Activated naive CD4-positive, alpha-beta T cell treated with anti-CD3 and anti-CD28 coated beads for 36 hours (primary cell): Measurements from ENCODE around the gene FAM53B. TPM values are rescaled to one million over a fixed set of nuclear protein-coding genes. Genes with fewer than 3 reads are reported as not detected.
"Not testable (repeated sequence)": the region's sequence is repeated elsewhere in the genome, so short reads cannot be mapped to it uniquely, and the experiment has no call there.

Experiments
- CTCF ChIA-PET: fragments of 350-600 bp; sonication (Branson Sonifier 250); formaldehyde crosslinking; loops from one replicate; lab custom pipeline; 2021; ENCODE audit warnings: antibody characterized with exemption; lab: Charles Lee
- DNase-seq: peaks from one replicate; pipeline ENCODE4 v3.0.0-alpha.2; 2020
- H3K27ac Mint-ChIP-seq: one replicate; pipeline ENCODE4 v1.8.0; 2021; ENCODE audit warnings: mild to moderate bottlenecking, mixed read lengths
- H3K27me3 Mint-ChIP-seq: one replicate; pipeline ENCODE4 v1.8.0; 2021; ENCODE audit warnings: low read depth, mixed read lengths
- H3K36me3 Mint-ChIP-seq: one replicate; pipeline ENCODE4 v1.8.0; 2021; ENCODE audit warnings: low read depth, mixed read lengths
- H3K4me1 Mint-ChIP-seq: one replicate; pipeline ENCODE4 v1.8.0; 2021; ENCODE audit warnings: low read depth, mixed read lengths
- H3K4me3 Mint-ChIP-seq: one replicate; pipeline ENCODE4 v1.8.0; 2021; ENCODE audit warnings: mild to moderate bottlenecking, moderate library complexity, mixed read lengths
- H3K9me3 Mint-ChIP-seq: one replicate; pipeline ENCODE4 v1.8.0; 2021; ENCODE audit warnings: mixed read lengths
- intact Hi-C: fragments of 100-400 bp; cut with micrococcal nuclease; formaldehyde crosslinking; loops from one replicate; pipeline ENCODE4 v1.15.1; 2023
- total RNA-seq, 2 experiments: library from RNA; stranded (reverse); gene quantifications; one replicate each; pipeline ENCODE4 v1.2.3, GENCODE V29; 2021

FAM53B gene
- total RNA-seq, 2 experiments from 2014 or later, result 11.8 to 11.9 TPM

- Mint-ChIP-seq H3K4me1 (no peaks in the 10 kb centered on the region), H3K27me3 (no peaks in the 10 kb centered on the region), H3K27ac (no peak overlapping the region), H3K9me3 (peaks cover 9% of the 10 kb centered on the region), H3K36me3 (peaks cover 5% of the 10 kb centered on the region), H3K4me3 (no peak overlapping the region)
- CTCF ChIA-PET, result interaction anchor here (0.5 kb wide), 1 partner anchor 9 kb away, joined by 3 read pairs; no protein-coding TSS in a partner anchor
- intact Hi-C loops, result no loop called here
- no peak for DNase-seq
Measured at GRCh38 chr10:124589491-124590041, 154.6 kb downstream of the FAM53B start.

GRCh38 chr10:124588736-124589490, 155.3 kb downstream of the FAM53B start:
- CTCF ChIA-PET, result interaction anchor here (0.5 kb wide), 1 partner anchor 9 kb away, joined by 3 read pairs; no protein-coding TSS in a partner anchor
- intact Hi-C loops, result no loop called here
- DNase-seq, result no peak
- Mint-ChIP-seq H3K27me3 (no peaks in the 10 kb centered on the region), H3K4me1 (no peaks in the 10 kb centered on the region), H3K4me3 (no peak overlapping the region), H3K9me3 (peaks cover 9% of the 10 kb centered on the region), H3K36me3 (peaks cover 5% of the 10 kb centered on the region), H3K27ac (no peak overlapping the region)

GRCh38 chr10:124588341-124588735, 155.8 kb downstream of the FAM53B start:
- H3K27ac Mint-ChIP-seq, H3K36me3 Mint-ChIP-seq, H3K4me3 Mint-ChIP-seq, intact Hi-C loops, H3K27me3 Mint-ChIP-seq, CTCF ChIA-PET, DNase-seq, H3K9me3 Mint-ChIP-seq, H3K4me1 Mint-ChIP-seq: not testable (repeated sequence)

- Mint-ChIP-seq H3K4me3 (no peak overlapping the region), H3K36me3 (peaks cover 5% of the 10 kb centered on the region), H3K4me1 (no peaks in the 10 kb centered on the region), H3K27ac (no peak overlapping the region), H3K27me3 (no peaks in the 10 kb centered on the region), H3K9me3 (peaks cover 9% of the 10 kb centered on the region)
- CTCF ChIA-PET, result interaction anchor here (0.7 kb wide), 1 partner anchor 224 kb away, joined by 5 read pairs; no protein-coding TSS in a partner anchor
- intact Hi-C loops, result no loop called here
- DNase-seq, result no peak
Measured at GRCh38 chr10:124587811-124588211, 156.4 kb downstream of the FAM53B start.

GRCh38 chr10:124586142-124586541, 158.0 kb downstream of the FAM53B start:
- H3K4me3 Mint-ChIP-seq, result no peak overlapping the region
- intact Hi-C loops, result no loop called here
- peaks cover 7% of the 10 kb centered on the region for H3K9me3 Mint-ChIP-seq
- no peaks in the 10 kb centered on the region for H3K4me1 Mint-ChIP-seq
- no peaks in the 10 kb centered on the region for H3K27me3 Mint-ChIP-seq
- no peak for DNase-seq
- no peak overlapping the region for H3K27ac Mint-ChIP-seq
- peaks cover 1% of the 10 kb centered on the region for H3K36me3 Mint-ChIP-seq
- CTCF ChIA-PET, result interaction anchor here (0.7 kb wide), 1 partner anchor 174 kb away, joined by 3 read pairs; no protein-coding TSS in a partner anchor

- Mint-ChIP-seq H3K27me3 (no peaks in the 10 kb centered on the region), H3K4me3 (no peak overlapping the region), H3K36me3 (peaks cover 7% of the 10 kb centered on the region), H3K9me3 (peaks cover 13% of the 10 kb centered on the region), H3K4me1 (no peaks in the 10 kb centered on the region), H3K27ac (no peak overlapping the region)
- CTCF ChIA-PET, result no interaction called here
- no peak for DNase-seq
- intact Hi-C loops, result no loop called here
Measured at GRCh38 chr10:124579011-124579399, 165.2 kb downstream of the FAM53B start.

- H3K4me3 Mint-ChIP-seq, result no peak overlapping the region
- DNase-seq, result no peak
- peaks cover 13% of the 10 kb centered on the region for H3K9me3 Mint-ChIP-seq
- intact Hi-C loops, result no loop called here
- H3K36me3 Mint-ChIP-seq, result peaks cover 7% of the 10 kb centered on the region
- H3K27me3 Mint-ChIP-seq, result no peaks in the 10 kb centered on the region
- H3K27ac Mint-ChIP-seq, result no peak overlapping the region
- H3K4me1 Mint-ChIP-seq, result no peaks in the 10 kb centered on the region
- CTCF ChIA-PET, result no interaction called here
Measured at GRCh38 chr10:124578231-124579010, 165.8 kb downstream of the FAM53B start.

- intact Hi-C loops, result no loop called here
- Mint-ChIP-seq H3K36me3 (peaks cover 7% of the 10 kb centered on the region), H3K4me1 (no peaks in the 10 kb centered on the region), H3K27me3 (no peaks in the 10 kb centered on the region), H3K27ac (no peak overlapping the region), H3K4me3 (no peak overlapping the region), H3K9me3 (peaks cover 13% of the 10 kb centered on the region)
- CTCF ChIA-PET, result no interaction called here
- DNase-seq, result no peak
Measured at GRCh38 chr10:124577651-124578050, 166.5 kb downstream of the FAM53B start.

GRCh38 chr10:124576526-124577420, 167.4 kb downstream of the FAM53B start:
- DNase-seq, result no peak
- Mint-ChIP-seq H3K4me3 (no peak overlapping the region), H3K27ac (no peak overlapping the region), H3K36me3 (peaks cover 7% of the 10 kb centered on the region), H3K9me3 (peaks cover 13% of the 10 kb centered on the region), H3K4me1 (no peaks in the 10 kb centered on the region), H3K27me3 (no peaks in the 10 kb centered on the region)
- intact Hi-C loops, result no loop called here
- CTCF ChIA-PET, result no interaction called here

- DNase-seq, result no peak
- no peak overlapping the region for H3K4me3 Mint-ChIP-seq
- H3K36me3 Mint-ChIP-seq, result peaks cover 2% of the 10 kb centered on the region
- H3K4me1 Mint-ChIP-seq, result no peaks in the 10 kb centered on the region
- CTCF ChIA-PET, result no interaction called here
- peaks cover 6% of the 10 kb centered on the region for H3K9me3 Mint-ChIP-seq
- intact Hi-C loops, result no loop called here
- H3K27ac Mint-ChIP-seq, result no peak overlapping the region
- H3K27me3 Mint-ChIP-seq, result no peaks in the 10 kb centered on the region
Measured at GRCh38 chr10:124575107-124576035, 168.8 kb downstream of the FAM53B start.

- Mint-ChIP-seq H3K4me3 (no peak overlapping the region), H3K4me1 (no peaks in the 10 kb centered on the region), H3K27me3 (no peaks in the 10 kb centered on the region), H3K9me3 (peaks cover under 1% of the 10 kb centered on the region), H3K36me3 (no peaks in the 10 kb centered on the region), H3K27ac (no peak overlapping the region)
- DNase-seq, result no peak
- intact Hi-C loops, result no loop called here
- CTCF ChIA-PET, result no interaction called here
Measured at GRCh38 chr10:124574456-124575070, 169.6 kb downstream of the FAM53B start.
